GM12891 (cell line): Measurements from ENCODE around the gene CHMP6.

Experiments
- DNase-seq: peaks from one replicate; pipeline ENCODE4 v3.0.0; 2011; ENCODE audit warnings: low spot score; ENCODE audit not compliant: insufficient read length
- FAIRE-seq: peaks from 2 replicates; lab custom pipeline; 2011; peaks lifted over from hg19 to GRCh38; lab: Jason Lieb, UNC
- PAX5 ChIP-seq: IDR thresholded peaks from 2 replicates; pipeline ENCODE4 v1.6.1; 2011; ENCODE audit warnings: low read length, moderate library complexity, mild to moderate bottlenecking; ENCODE audit not compliant: insufficient read depth, severe bottlenecking
- POLR2A ChIP-seq: IDR thresholded peaks from 2 replicates; pipeline ENCODE4 v1.6.1; 2011; ENCODE audit warnings: low read depth, low read length, control low read depth
- POLR2AphosphoS5 ChIP-seq: IDR thresholded peaks from 2 replicates; pipeline ENCODE4 v1.6.1; 2011; ENCODE audit warnings: low read depth, low read length, control low read depth
- POU2F2 ChIP-seq: IDR thresholded peaks from 2 replicates; pipeline ENCODE4 v1.6.1; 2011; ENCODE audit warnings: low read depth, mild to moderate bottlenecking, control low read depth, low read length, moderate library complexity
- SPI1 ChIP-seq: IDR thresholded peaks from 2 replicates; pipeline ENCODE4 v1.6.1; 2011; ENCODE audit warnings: low read depth, low read length, control low read depth
- TAF1 ChIP-seq: IDR thresholded peaks from 2 replicates; pipeline ENCODE4 v1.6.1; 2011; ENCODE audit warnings: low read depth, low read length, control low read depth

CHMP6 gene

GRCh38 chr17:80989586-80989913, 2.1 kb upstream of the CHMP6 start:
- no peak for FAIRE-seq
- DNase-seq = no peak

GRCh38 chr17:80990921-80991644, 558 bp upstream of the CHMP6 start:
- DNase-seq = peak; percentile 14
- FAIRE-seq = no peak
- TF ChIP-seq POU2F2 = no peak
- no peak for TF ChIP-seq POLR2AphosphoS5
- TF ChIP-seq TAF1 = no peak
- TF ChIP-seq SPI1 = no peak

More at GRCh38 chr17:80989586-80989913, 2.1 kb upstream of the CHMP6 start:
- TF ChIP-seq POLR2AphosphoS5 = no peak
- no peak for TF ChIP-seq PAX5

GRCh38 chr17:80992077-80992947, 671 bp downstream of the CHMP6 start:
- peak; percentile 59 for DNase-seq
- no peak for TF ChIP-seq PAX5
- TF ChIP-seq TAF1 = no peak
- TF ChIP-seq POLR2A = no peak
- TF ChIP-seq SPI1 = no peak
- TF ChIP-seq POU2F2 = no peak
- no peak for TF ChIP-seq POLR2AphosphoS5
- FAIRE-seq = no peak

GRCh38 chr17:80992948-80993624, 1.4 kb downstream of the CHMP6 start:
- TF ChIP-seq POLR2AphosphoS5 (no peak), SPI1 (peak; percentile 40)
- DNase-seq = peak; percentile 51
- FAIRE-seq = peak; percentile 59

GRCh38 chr17:80995131-80995530, 3.5 kb downstream of the CHMP6 start:
- FAIRE-seq (no peak), DNase-seq (no peak)
- TF ChIP-seq PAX5 = no peak
- no peak for TF ChIP-seq TAF1
- no peak for TF ChIP-seq SPI1
- TF ChIP-seq POLR2AphosphoS5 = no peak
- no peak for TF ChIP-seq POLR2A
- TF ChIP-seq POU2F2 = no peak

- TF ChIP-seq TAF1 (no peak), POLR2AphosphoS5 (no peak), POU2F2 (no peak), POLR2A (no peak), SPI1 (no peak), PAX5 (no peak)
- DNase-seq (no peak), FAIRE-seq (no peak)
Observed at GRCh38 chr17:80996422-80997305, 5.0 kb downstream of the CHMP6 start.

- FAIRE-seq (no peak), DNase-seq (peak; percentile 9)
- TF ChIP-seq POLR2A = no peak
- no peak for TF ChIP-seq PAX5
- no peak for TF ChIP-seq SPI1
- no peak for TF ChIP-seq TAF1
- TF ChIP-seq POU2F2 = no peak
- no peak for TF ChIP-seq POLR2AphosphoS5
Observed at GRCh38 chr17:80997424-80998117, 5.9 kb downstream of the CHMP6 start.

GRCh38 chr17:80998118-80998747, 6.6 kb downstream of the CHMP6 start:
- DNase-seq = peak; percentile 6
- TF ChIP-seq POLR2A = no peak
- TF ChIP-seq POU2F2 = no peak
- no peak for TF ChIP-seq SPI1
- TF ChIP-seq PAX5 = no peak
- FAIRE-seq = no peak
